HFFc6 (cell line): ENCODE measurements around the gene SORCS2. TPM values are rescaled to one million over a fixed set of nuclear protein-coding genes. Genes with fewer than 3 reads are reported as not detected.

Source experiments
- DNase-seq: peaks from one replicate; pipeline ENCODE4 v3.0.0-alpha.2; 2018
- H3K27ac Mint-ChIP-seq: 2 replicates; pipeline ENCODE4 v1.8.0; 2020; ENCODE audit warnings: mild to moderate bottlenecking, mixed read lengths
- H3K27me3 Mint-ChIP-seq: 2 replicates; pipeline ENCODE4 v1.8.0; 2021; ENCODE audit warnings: mild to moderate bottlenecking, moderate library complexity, mixed read lengths; ENCODE audit not compliant: insufficient read depth
- H3K36me3 Mint-ChIP-seq: 2 replicates; pipeline ENCODE4 v1.8.0; 2021; ENCODE audit warnings: low read depth, mixed read lengths
- H3K4me1 Mint-ChIP-seq: 2 replicates; pipeline ENCODE4 v1.8.0; 2020; ENCODE audit warnings: low read depth, mixed read lengths
- H3K4me3 Mint-ChIP-seq: 2 replicates; pipeline ENCODE4 v1.8.0; 2020; ENCODE audit warnings: mild to moderate bottlenecking, moderate library complexity, mixed read lengths
- H3K9me3 Mint-ChIP-seq: 2 replicates; pipeline ENCODE4 v1.8.0; 2020; ENCODE audit warnings: mild to moderate bottlenecking, mixed read lengths
- total RNA-seq, 6 experiments: library from RNA; stranded (reverse); fragmentation: NEBNext Ultra II Directional; extraction: Animal tissue kit (Norgen Biotek cat#: 25700); gene quantifications; 2 replicates in 1 of 6; 3 replicates in 5 of 6; pipeline ENCODE4 v1.2.3, GENCODE V29; 2021
- TF ChIP-seq, protein P1 (sequence below): fragments of 200-600 bp; sonication (generic); IDR thresholded peaks from 2 replicates; pipeline ENCODE4 v1.5.0; 2021; ENCODE audit warnings: antibody characterized with exemption, mild to moderate bottlenecking

The SORCS2 gene
- total RNA-seq, 6 experiments from 2014 or later = 0.05 to 0.15 (median 0.12) TPM; not detected in 3

- Mint-ChIP-seq H3K4me1 (no peaks in the 10 kb centered on the region), H3K4me3 (no peak overlapping the region), H3K9me3 (no peaks in the 10 kb centered on the region), H3K36me3 (no peaks in the 10 kb centered on the region), H3K27me3 (peaks cover 24% of the 10 kb centered on the region), H3K27ac (no peak overlapping the region)
- DNase-seq = no peak
- TF ChIP-seq, protein P1, sequence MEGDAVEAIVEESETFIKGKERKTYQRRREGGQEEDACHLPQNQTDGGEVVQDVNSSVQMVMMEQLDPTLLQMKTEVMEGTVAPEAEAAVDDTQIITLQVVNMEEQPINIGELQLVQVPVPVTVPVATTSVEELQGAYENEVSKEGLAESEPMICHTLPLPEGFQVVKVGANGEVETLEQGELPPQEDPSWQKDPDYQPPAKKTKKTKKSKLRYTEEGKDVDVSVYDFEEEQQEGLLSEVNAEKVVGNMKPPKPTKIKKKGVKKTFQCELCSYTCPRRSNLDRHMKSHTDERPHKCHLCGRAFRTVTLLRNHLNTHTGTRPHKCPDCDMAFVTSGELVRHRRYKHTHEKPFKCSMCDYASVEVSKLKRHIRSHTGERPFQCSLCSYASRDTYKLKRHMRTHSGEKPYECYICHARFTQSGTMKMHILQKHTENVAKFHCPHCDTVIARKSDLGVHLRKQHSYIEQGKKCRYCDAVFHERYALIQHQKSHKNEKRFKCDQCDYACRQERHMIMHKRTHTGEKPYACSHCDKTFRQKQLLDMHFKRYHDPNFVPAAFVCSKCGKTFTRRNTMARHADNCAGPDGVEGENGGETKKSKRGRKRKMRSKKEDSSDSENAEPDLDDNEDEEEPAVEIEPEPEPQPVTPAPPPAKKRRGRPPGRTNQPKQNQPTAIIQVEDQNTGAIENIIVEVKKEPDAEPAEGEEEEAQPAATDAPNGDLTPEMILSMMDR = no peak
These were observed 19.8 kb upstream of the SORCS2 start for GRCh38 chr4:7172508-7172907.

- Mint-ChIP-seq H3K4me3 (no peak overlapping the region), H3K4me1 (no peaks in the 10 kb centered on the region), H3K27ac (no peak overlapping the region), H3K27me3 (peaks cover 23% of the 10 kb centered on the region), H3K9me3 (no peaks in the 10 kb centered on the region), H3K36me3 (no peaks in the 10 kb centered on the region)
- TF ChIP-seq, protein P1 = no peak
- no peak for DNase-seq
These were observed 19.4 kb upstream of the SORCS2 start for GRCh38 chr4:7172946-7173345.

DNA sequence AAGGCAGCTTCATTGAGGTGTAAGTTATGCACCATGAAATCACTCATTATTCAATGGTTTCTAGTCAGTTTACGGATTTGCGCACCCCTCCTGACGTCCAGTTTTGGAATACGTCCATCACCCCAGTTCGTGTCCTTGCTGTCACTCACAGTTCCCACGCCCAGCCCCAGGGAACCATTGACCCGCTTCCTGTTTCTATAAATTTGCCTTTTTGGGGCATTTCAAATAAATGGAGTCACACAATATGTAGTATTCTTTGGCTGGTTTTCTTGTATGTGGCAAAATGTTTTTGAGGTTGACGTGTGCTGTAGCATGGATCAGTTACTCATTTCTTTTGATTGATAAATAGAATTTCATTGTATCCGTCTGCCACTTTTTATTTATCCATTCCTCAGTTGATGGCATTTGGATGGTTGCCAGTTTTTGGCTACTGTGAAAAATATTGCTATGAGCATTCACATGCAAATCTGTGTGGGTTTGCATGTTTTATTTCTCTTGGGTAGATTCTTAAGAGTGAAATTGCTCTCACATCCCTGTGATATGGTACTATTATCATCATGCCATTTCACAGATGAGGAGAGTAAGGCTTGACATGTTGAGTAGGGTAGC is 18.4 kb upstream of the SORCS2 start:
- H3K9me3 Mint-ChIP-seq = peaks cover under 1% of the 10 kb centered on the region; the same call in 1 of the 2 replicates
- no peak overlapping the region for H3K27ac Mint-ChIP-seq
- H3K4me1 Mint-ChIP-seq = no peaks in the 10 kb centered on the region
- no peaks in the 10 kb centered on the region for H3K36me3 Mint-ChIP-seq
- peaks cover 16% of the 10 kb centered on the region for H3K27me3 Mint-ChIP-seq
- no peak for DNase-seq
- no peak overlapping the region for H3K4me3 Mint-ChIP-seq
- TF ChIP-seq, protein P1 = no peak

GRCh38 chr4:7179158-7179557 is 13.2 kb upstream of the SORCS2 start:
- H3K9me3 Mint-ChIP-seq = peaks cover 10% of the 10 kb centered on the region
- H3K36me3 Mint-ChIP-seq = peaks cover 8% of the 10 kb centered on the region
- TF ChIP-seq, protein P1 = no peak
- no peak overlapping the region for H3K4me3 Mint-ChIP-seq
- no peak for DNase-seq
- no peaks in the 10 kb centered on the region for H3K4me1 Mint-ChIP-seq
- H3K27me3 Mint-ChIP-seq = peaks cover 6% of the 10 kb centered on the region
- no peak overlapping the region for H3K27ac Mint-ChIP-seq

- Mint-ChIP-seq H3K4me1 (no peaks in the 10 kb centered on the region), H3K36me3 (peaks cover 8% of the 10 kb centered on the region), H3K9me3 (peaks cover 10% of the 10 kb centered on the region), H3K27ac (no peak overlapping the region), H3K27me3 (peaks cover 4% of the 10 kb centered on the region), H3K4me3 (no peak overlapping the region)
- no peak for DNase-seq
- TF ChIP-seq, protein P1 = no peak
These were observed 11.4 kb upstream of the SORCS2 start for GRCh38 chr4:7180938-7181337.

GRCh38 chr4:7182616-7183015 is 9.7 kb upstream of the SORCS2 start:
- no peak for DNase-seq
- Mint-ChIP-seq H3K27me3 (peaks cover 11% of the 10 kb centered on the region), H3K4me1 (no peaks in the 10 kb centered on the region), H3K9me3 (peaks cover 10% of the 10 kb centered on the region), H3K36me3 (peaks cover 8% of the 10 kb centered on the region), H3K27ac (no peak overlapping the region), H3K4me3 (no peak overlapping the region)
- TF ChIP-seq, protein P1 = no peak
